Astrocyte (in vitro differentiated cells and primary cell): ENCODE measurements around the gene DPEP3. TPM values are rescaled to one million over a fixed set of nuclear protein-coding genes. Genes with fewer than 3 reads are reported as not detected.

Experiments used
- DNase-seq: peaks from one replicate; pipeline ENCODE4 v3.0.0-alpha.2; 2010; ENCODE audit warnings: low read depth
- FAIRE-seq: peaks from 2 replicates; lab custom pipeline; 2011; peaks lifted over from hg19 to GRCh38; lab: Jason Lieb, UNC
- H2AFZ ChIP-seq: 2 replicates; pipeline ENCODE4 v1.6.0; 2012; ENCODE audit warnings: low read depth, low read length, inconsistent platforms
- H3K27ac ChIP-seq: 2 replicates; pipeline ENCODE4 v1.5.1; 2011; ENCODE audit warnings: low read depth, low read length, inconsistent platforms
- H3K27me3 ChIP-seq: 2 replicates; pipeline ENCODE4 v1.6.0; 2011; ENCODE audit warnings: low read length, inconsistent platforms; ENCODE audit not compliant: insufficient read depth
- H3K36me3 ChIP-seq: 2 replicates; pipeline ENCODE4 v1.5.1; 2011; ENCODE audit warnings: low read length, inconsistent platforms; ENCODE audit not compliant: insufficient read depth
- H3K4me1 ChIP-seq: 2 replicates; pipeline ENCODE4 v1.5.1; 2011; ENCODE audit warnings: low read length, inconsistent platforms; ENCODE audit not compliant: insufficient read depth
- H3K4me2 ChIP-seq: 2 replicates; pipeline ENCODE4 v1.6.0; 2012; ENCODE audit warnings: low read length, inconsistent platforms
- H3K4me3 ChIP-seq: 2 replicates; pipeline ENCODE4 v1.5.1; 2011; ENCODE audit warnings: low read depth, mild to moderate bottlenecking, low read length, inconsistent platforms; ENCODE audit not compliant: insufficient read depth
- H3K79me2 ChIP-seq: 2 replicates; pipeline ENCODE4 v1.6.0; 2012; ENCODE audit warnings: mild to moderate bottlenecking, low read length, inconsistent platforms; ENCODE audit not compliant: insufficient read depth
- H3K9ac ChIP-seq: 2 replicates; pipeline ENCODE4 v1.6.0; 2012; ENCODE audit warnings: mild to moderate bottlenecking, low read length, inconsistent platforms
- H3K9me3 ChIP-seq: 2 replicates; pipeline ENCODE4 v1.5.1; 2012; ENCODE audit warnings: low read depth, mild to moderate bottlenecking, low read length, inconsistent platforms; ENCODE audit not compliant: insufficient read depth
- H4K20me1 ChIP-seq: 2 replicates; pipeline ENCODE4 v1.6.0; 2012; ENCODE audit warnings: low read length, inconsistent platforms; ENCODE audit not compliant: insufficient read depth
- H3K27ac Mint-ChIP-seq: one replicate; pipeline ENCODE4 v1.8.0; 2021; ENCODE audit warnings: mild to moderate bottlenecking, mixed read lengths; ENCODE audit not compliant: unreplicated experiment
- H3K27me3 Mint-ChIP-seq: one replicate; pipeline ENCODE4 v1.8.0; 2021; ENCODE audit warnings: low read depth, mixed read lengths; ENCODE audit not compliant: unreplicated experiment
- H3K36me3 Mint-ChIP-seq: one replicate; pipeline ENCODE4 v1.8.0; 2021; ENCODE audit warnings: low read depth, mixed read lengths; ENCODE audit not compliant: unreplicated experiment
- H3K4me1 Mint-ChIP-seq: one replicate; pipeline ENCODE4 v1.8.0; 2021; ENCODE audit warnings: low read depth, mixed read lengths; ENCODE audit not compliant: unreplicated experiment
- H3K4me3 Mint-ChIP-seq: one replicate; pipeline ENCODE4 v1.8.0; 2021; ENCODE audit warnings: mild to moderate bottlenecking, moderate library complexity, mixed read lengths; ENCODE audit not compliant: unreplicated experiment
- H3K9me3 Mint-ChIP-seq: one replicate; pipeline ENCODE4 v1.8.0; 2021; ENCODE audit warnings: mild to moderate bottlenecking, mixed read lengths; ENCODE audit not compliant: unreplicated experiment
- EZH2 ChIP-seq: IDR thresholded peaks from 2 replicates; pipeline ENCODE4 v1.6.1; 2012; ENCODE audit warnings: mild to moderate bottlenecking, low read length, inconsistent platforms; ENCODE audit not compliant: insufficient read depth
- total RNA-seq: library from RNA; stranded (reverse); gene quantifications from 2 replicates; pipeline ENCODE4 v1.2.1, GENCODE V29; 2021
- TF ChIP-seq, protein P1 (sequence below): IDR thresholded peaks from 2 replicates; pipeline ENCODE4 v1.5.1; 2011; ENCODE audit warnings: low read depth, mild to moderate bottlenecking, inconsistent platforms, low read length, moderate library complexity; ENCODE audit not compliant: insufficient read depth

The DPEP3 gene
- total RNA-seq, 1 donor from 2014 or later: not detected

DNA sequence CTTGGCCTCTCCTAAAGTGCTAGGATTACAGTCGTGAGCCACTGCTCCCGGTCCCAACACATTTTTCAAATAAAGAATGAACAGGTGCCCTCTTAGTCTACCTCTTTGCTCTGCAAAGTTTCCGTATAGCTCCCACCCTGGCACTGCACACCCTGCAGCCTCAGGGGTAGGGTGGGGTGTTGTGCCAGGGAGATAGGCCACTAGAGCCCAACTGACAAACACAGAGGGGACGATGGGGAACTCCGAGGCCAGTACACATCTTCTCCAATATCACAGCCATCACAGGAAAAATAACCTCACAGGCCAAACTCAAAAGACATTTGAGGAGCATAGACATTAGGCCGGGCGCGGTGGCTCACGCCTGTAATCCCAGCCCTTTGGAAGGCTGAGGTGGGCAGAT lies 9.2 kb downstream of the DPEP3 start:
- Histone ChIP-seq H3K79me2 (peaks cover 23% of the 10 kb centered on the region), H2AFZ (no peak overlapping the region), H3K27ac (no peak overlapping the region), H3K9me3 (no peaks in the 10 kb centered on the region), H3K27me3 (peaks cover 3% of the 10 kb centered on the region), H3K4me3 (no peak overlapping the region), H4K20me1 (peaks cover 18% of the 10 kb centered on the region), H3K9ac (no peak overlapping the region), H3K4me1 (peaks cover 23% of the 10 kb centered on the region), H3K4me2 (no peak overlapping the region), H3K36me3 (no peaks in the 10 kb centered on the region)
- peaks cover 13% of the 10 kb centered on the region for H3K27me3 Mint-ChIP-seq
- no peak overlapping the region for H3K4me3 Mint-ChIP-seq
- peaks cover 11% of the 10 kb centered on the region for H3K4me1 Mint-ChIP-seq
- no peaks in the 10 kb centered on the region for H3K36me3 Mint-ChIP-seq
- H3K9me3 Mint-ChIP-seq: no peaks in the 10 kb centered on the region
- TF ChIP-seq, protein P1, sequence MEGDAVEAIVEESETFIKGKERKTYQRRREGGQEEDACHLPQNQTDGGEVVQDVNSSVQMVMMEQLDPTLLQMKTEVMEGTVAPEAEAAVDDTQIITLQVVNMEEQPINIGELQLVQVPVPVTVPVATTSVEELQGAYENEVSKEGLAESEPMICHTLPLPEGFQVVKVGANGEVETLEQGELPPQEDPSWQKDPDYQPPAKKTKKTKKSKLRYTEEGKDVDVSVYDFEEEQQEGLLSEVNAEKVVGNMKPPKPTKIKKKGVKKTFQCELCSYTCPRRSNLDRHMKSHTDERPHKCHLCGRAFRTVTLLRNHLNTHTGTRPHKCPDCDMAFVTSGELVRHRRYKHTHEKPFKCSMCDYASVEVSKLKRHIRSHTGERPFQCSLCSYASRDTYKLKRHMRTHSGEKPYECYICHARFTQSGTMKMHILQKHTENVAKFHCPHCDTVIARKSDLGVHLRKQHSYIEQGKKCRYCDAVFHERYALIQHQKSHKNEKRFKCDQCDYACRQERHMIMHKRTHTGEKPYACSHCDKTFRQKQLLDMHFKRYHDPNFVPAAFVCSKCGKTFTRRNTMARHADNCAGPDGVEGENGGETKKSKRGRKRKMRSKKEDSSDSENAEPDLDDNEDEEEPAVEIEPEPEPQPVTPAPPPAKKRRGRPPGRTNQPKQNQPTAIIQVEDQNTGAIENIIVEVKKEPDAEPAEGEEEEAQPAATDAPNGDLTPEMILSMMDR: no peak
- no peak for TF ChIP-seq EZH2
- no peak for DNase-seq
- no peak for FAIRE-seq
- H3K27ac Mint-ChIP-seq: no peak overlapping the region

DNA sequence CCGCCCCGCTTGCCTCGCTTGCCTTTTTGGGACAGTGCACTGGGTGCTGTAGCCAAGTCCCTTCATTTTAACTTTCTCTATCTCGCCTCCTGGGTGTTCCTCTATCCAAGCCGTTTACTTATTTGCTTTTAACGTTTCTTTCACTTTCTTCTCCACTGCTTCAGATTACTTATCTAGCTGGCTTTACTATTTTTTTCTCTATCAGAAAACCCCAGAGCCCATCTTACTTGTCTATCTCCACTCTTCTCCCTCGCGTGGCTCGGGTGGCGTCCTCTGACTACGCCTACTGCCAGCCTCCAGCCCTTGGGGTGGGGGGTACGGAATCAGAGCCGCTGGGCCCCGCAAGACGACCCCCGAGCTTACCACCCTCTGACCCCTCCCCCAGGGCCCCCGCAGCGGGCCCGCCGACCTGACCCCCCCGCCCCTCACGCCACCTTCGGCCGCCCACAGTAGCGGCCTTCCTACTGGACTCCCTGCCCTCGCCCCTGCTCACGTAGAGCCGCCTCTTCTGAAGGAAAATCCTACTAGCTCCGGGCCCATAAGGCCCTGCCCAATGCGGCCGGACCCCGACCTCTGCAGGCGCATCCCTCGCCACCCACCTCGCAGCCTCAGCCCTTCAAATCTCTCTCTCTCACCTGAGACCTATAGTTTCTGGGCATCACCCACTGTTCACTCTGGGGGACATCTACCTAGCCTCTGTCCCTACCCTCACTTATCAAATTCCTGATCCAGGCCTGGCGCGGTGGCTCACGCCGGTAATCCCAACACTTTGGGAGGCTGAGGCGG lies 10.9 kb downstream of the DPEP3 start:
- peak overlapping the region; percentile 84 for H3K27ac Mint-ChIP-seq
- TF ChIP-seq, protein P1: no peak
- TF ChIP-seq EZH2: no peak
- peaks cover 22% of the 10 kb centered on the region for H3K4me1 Mint-ChIP-seq
- Histone ChIP-seq H3K4me3 (peak overlapping the region; percentile 100), H3K36me3 (no peaks in the 10 kb centered on the region), H3K27ac (no peak overlapping the region), H3K4me2 (peak overlapping the region; percentile 100), H3K79me2 (peaks cover 39% of the 10 kb centered on the region), H3K4me1 (peaks cover 31% of the 10 kb centered on the region), H2AFZ (peak overlapping the region; percentile 95), H3K9me3 (no peaks in the 10 kb centered on the region), H4K20me1 (peaks cover 34% of the 10 kb centered on the region), H3K27me3 (no peaks in the 10 kb centered on the region), H3K9ac (peak overlapping the region; percentile 100)
- DNase-seq (no peak), FAIRE-seq (no peak)
- H3K4me3 Mint-ChIP-seq: peak overlapping the region; percentile 86
- peaks cover 5% of the 10 kb centered on the region for H3K36me3 Mint-ChIP-seq
- H3K9me3 Mint-ChIP-seq: no peaks in the 10 kb centered on the region
- H3K27me3 Mint-ChIP-seq: peaks cover 7% of the 10 kb centered on the region
